HG03378 (cell line): ENCODE results near the gene FAM181A.

Experiments used
- ATAC-seq: cut with Tn5 transposase; IDR thresholded peaks from one replicate; pipeline ENCODE4 v1.9.1; 2021; ENCODE audit warnings: mild to moderate bottlenecking, moderate library complexity; ENCODE audit not compliant: unreplicated experiment

Gene FAM181A

GRCh38 chr14:93976477-93977057, 49.4 kb downstream of the FAM181A start, which contains the start of gene ASB2:
Gene ASB2, minus strand, starts transcription at chr14:93976570. Its CDS starts 12,031 bp downstream, at chr14:93964539.
- ATAC-seq, result peak; percentile 12

GRCh38 chr14:93977171-93977570, 50.0 kb downstream of the FAM181A start:
- no peak for ATAC-seq

GRCh38 chr14:93977790-93978581, 50.8 kb downstream of the FAM181A start:
- ATAC-seq, result peak; percentile 61

- ATAC-seq, result peak; percentile 1
These were observed 51.6 kb downstream of the FAM181A start for GRCh38 chr14:93978735-93979134.
